ENCODE data around the gene NAA35. TPM values are rescaled to one million over a fixed set of nuclear protein-coding genes. Genes with fewer than 3 reads are reported as not detected.

Gene NAA35
- total RNA-seq, 1 donor from 2014 or later, result 18.8 TPM

GRCh38 chr9:86061972-86062739 is 121.2 kb downstream of the NAA35 start:
- Mint-ChIP-seq H3K27me3 (ENCODE audit: unreplicated experiment) (no peaks in the 10 kb centered on the region), H3K4me1 (ENCODE audit: unreplicated experiment) (peaks cover 1% of the 10 kb centered on the region), H3K4me3 (ENCODE audit: unreplicated experiment) (no peak overlapping the region), H3K27ac (ENCODE audit: unreplicated experiment) (no peak overlapping the region), H3K9me3 (ENCODE audit: unreplicated experiment) (no peaks in the 10 kb centered on the region), H3K36me3 (ENCODE audit: unreplicated experiment) (peaks cover 8% of the 10 kb centered on the region)
- TF ChIP-seq CTCF (IDR thresholded peaks at IDR 0.05), result no peak
- DNase-seq (ENCODE audit: extremely low spot score, unreplicated experiment), result no peak

- H3K27ac Mint-ChIP-seq (ENCODE audit: unreplicated experiment), result no peak overlapping the region
- peak; percentile 19 for DNase-seq (ENCODE audit: extremely low spot score, unreplicated experiment)
- H3K9me3 Mint-ChIP-seq (ENCODE audit: unreplicated experiment), result no peaks in the 10 kb centered on the region
- H3K4me1 Mint-ChIP-seq (ENCODE audit: unreplicated experiment), result peaks cover 1% of the 10 kb centered on the region
- TF ChIP-seq CTCF (IDR thresholded peaks at IDR 0.05), result no peak
- no peaks in the 10 kb centered on the region for H3K27me3 Mint-ChIP-seq (ENCODE audit: unreplicated experiment)
- H3K4me3 Mint-ChIP-seq (ENCODE audit: unreplicated experiment), result no peak overlapping the region
- peaks cover 8% of the 10 kb centered on the region for H3K36me3 Mint-ChIP-seq (ENCODE audit: unreplicated experiment)
Observed at GRCh38 chr9:86062845-86063693, 122.1 kb downstream of the NAA35 start.

- DNase-seq (ENCODE audit: extremely low spot score, unreplicated experiment), result no peak
- TF ChIP-seq CTCF (IDR thresholded peaks at IDR 0.05), result no peak
- Mint-ChIP-seq H3K4me1 (ENCODE audit: unreplicated experiment) (peaks cover 1% of the 10 kb centered on the region), H3K27me3 (ENCODE audit: unreplicated experiment) (no peaks in the 10 kb centered on the region), H3K36me3 (ENCODE audit: unreplicated experiment) (peaks cover 4% of the 10 kb centered on the region), H3K9me3 (ENCODE audit: unreplicated experiment) (no peaks in the 10 kb centered on the region), H3K4me3 (ENCODE audit: unreplicated experiment) (no peak overlapping the region), H3K27ac (ENCODE audit: unreplicated experiment) (no peak overlapping the region)
Observed at GRCh38 chr9:86064220-86064619, 123.3 kb downstream of the NAA35 start.

GRCh38 chr9:86069206-86069869 is 128.4 kb downstream of the NAA35 start:
- Mint-ChIP-seq H3K9me3 (ENCODE audit: unreplicated experiment) (no peaks in the 10 kb centered on the region), H3K4me3 (ENCODE audit: unreplicated experiment) (no peak overlapping the region), H3K36me3 (ENCODE audit: unreplicated experiment) (peaks cover 11% of the 10 kb centered on the region), H3K4me1 (ENCODE audit: unreplicated experiment) (peaks cover 3% of the 10 kb centered on the region), H3K27ac (ENCODE audit: unreplicated experiment) (no peak overlapping the region), H3K27me3 (ENCODE audit: unreplicated experiment) (no peaks in the 10 kb centered on the region)
- no peak for DNase-seq (ENCODE audit: extremely low spot score, unreplicated experiment)
- TF ChIP-seq CTCF (IDR thresholded peaks at IDR 0.05), result no peak

Other genes with a start within 250 kb of the NAA35 start
- 18.0 and 20.9 TPM in 2 replicates for gene AGTPBP1, start 199.2 kb upstream of the NAA35 start, total RNA-seq
- 91.9 and 93.4 TPM in 2 replicates for gene GOLM1, start 158.4 kb downstream of the NAA35 start, total RNA-seq

Data from osteocyte (in vitro differentiated cells).